Stimulated activated CD4-positive, alpha-beta T cell treated with anti-CD3 and anti-CD28 coated beads, Interleukin-1b, Interleukin-23, amount 100 ng/mL, for 48 hours (primary cell): Measurements from ENCODE around the gene BAG2.

Experiments used
- DNase-seq: peaks from one replicate; pipeline ENCODE4 v3.0.0-alpha.2; 2020

Gene BAG2

GRCh38 chr6:57222743-57223077 is 50.6 kb downstream of the BAG2 start:
- no peak for DNase-seq

- DNase-seq: no peak
These were observed 52.8 kb downstream of the BAG2 start for GRCh38 chr6:57224769-57225515.

GRCh38 chr6:57226221-57226620 is 54.1 kb downstream of the BAG2 start:
- no peak for DNase-seq
